HL-60 (cell line): ENCODE data around the gene SLC22A17.

Experiments used
- DNase-seq, 2 experiments: peaks; one replicate each; pipeline ENCODE4 v3.0.0-alpha.2; 2010 to 2020; ENCODE audit warnings: low read depth in 1 of 2, low spot score in 1 of 2
- H3K27ac ChIP-seq: fragments of 250-450 bp; sonication (Bioruptor Pico); replicated peaks from 2 replicates; pipeline ENCODE4 v1.5.1; 2020; ENCODE audit warnings: mild to moderate bottlenecking, moderate library complexity
- H3K27me3 ChIP-seq: fragments of 250-450 bp; sonication (Bioruptor Pico); 2 replicates; pipeline ENCODE4 v1.5.1; 2021; ENCODE audit warnings: mild to moderate bottlenecking, moderate library complexity; ENCODE audit not compliant: insufficient read depth, poor library complexity, severe bottlenecking
- H3K4me3 ChIP-seq: replicated peaks from 2 replicates; pipeline ENCODE4 v1.5.1; 2011; ENCODE audit warnings: mild to moderate bottlenecking, control low read depth, low read length; ENCODE audit not compliant: insufficient read depth
- CTCF ChIP-seq: IDR thresholded peaks from one replicate; pipeline ENCODE4 v1.5.1; 2011; ENCODE audit warnings: low read length, control low read depth, inconsistent platforms; ENCODE audit not compliant: insufficient read depth
- GABPA ChIP-seq: IDR thresholded peaks from 2 replicates; pipeline ENCODE4 v1.6.1; 2012; ENCODE audit warnings: low read depth
- POLR2AphosphoS5 ChIP-seq: IDR thresholded peaks from 2 replicates; pipeline ENCODE4 v1.6.1; 2012; ENCODE audit warnings: low read depth
- REST ChIP-seq: IDR thresholded peaks from 2 replicates; pipeline ENCODE4 v1.6.1; 2012; ENCODE audit warnings: low read depth; ENCODE audit not compliant: insufficient replicate concordance
- SPI1 ChIP-seq: IDR thresholded peaks from 2 replicates; pipeline ENCODE4 v1.6.1; 2012; ENCODE audit warnings: low read depth, mild to moderate bottlenecking, borderline replicate concordance

Gene SLC22A17

GRCh38 chr14:23377573-23378563 is 25.2 kb upstream of the SLC22A17 start:
- H3K4me3 ChIP-seq: no peak overlapping the region

GRCh38 chr14:23377198-23377550 is 24.5 kb upstream of the SLC22A17 start:
- Histone ChIP-seq H3K27ac (no peak overlapping the region), H3K4me3 (no peak overlapping the region), H3K27me3 (no peaks in the 10 kb centered on the region)
- no peak for DNase-seq
- TF ChIP-seq GABPA (no peak), SPI1 (no peak), REST (no peak), CTCF (no peak), POLR2AphosphoS5 (no peak)

More at GRCh38 chr14:23377573-23378563, 25.2 kb upstream of the SLC22A17 start:
- no peaks in the 10 kb centered on the region for H3K27me3 ChIP-seq
- TF ChIP-seq REST (no peak), SPI1 (no peak), GABPA (no peak)
- no peak overlapping the region for H3K27ac ChIP-seq
- DNase-seq: no peak

- no peak for DNase-seq
- H3K27me3 ChIP-seq: no peaks in the 10 kb centered on the region
- TF ChIP-seq CTCF: no peak
- TF ChIP-seq SPI1: no peak
- TF ChIP-seq POLR2AphosphoS5: no peak
- no peak for TF ChIP-seq REST
- no peak for TF ChIP-seq GABPA
- H3K4me3 ChIP-seq: no peak within 1 kb of the TSS
- H3K27ac ChIP-seq: no peak within 1 kb of the TSS
These were observed 24.0 kb upstream of the SLC22A17 start, which contains the start of gene CMTM5 for GRCh38 chr14:23376482-23377197. Gene CMTM5, plus strand, starts transcription at chr14:23377046. Its CDS starts 206 bp downstream, at chr14:23377252.
